HG02981 (cell line): ENCODE measurements around the gene RHBDD3.
"Not testable (repeated sequence)": the region's sequence is repeated elsewhere in the genome, so short reads cannot be mapped to it uniquely, and the experiment has no call there.

Source experiments
- ATAC-seq: cut with Tn5 transposase; IDR thresholded peaks from one replicate; pipeline ENCODE4 v1.9.1; 2021; ENCODE audit warnings: mild to moderate bottlenecking, moderate library complexity; ENCODE audit not compliant: unreplicated experiment

The RHBDD3 gene

DNA sequence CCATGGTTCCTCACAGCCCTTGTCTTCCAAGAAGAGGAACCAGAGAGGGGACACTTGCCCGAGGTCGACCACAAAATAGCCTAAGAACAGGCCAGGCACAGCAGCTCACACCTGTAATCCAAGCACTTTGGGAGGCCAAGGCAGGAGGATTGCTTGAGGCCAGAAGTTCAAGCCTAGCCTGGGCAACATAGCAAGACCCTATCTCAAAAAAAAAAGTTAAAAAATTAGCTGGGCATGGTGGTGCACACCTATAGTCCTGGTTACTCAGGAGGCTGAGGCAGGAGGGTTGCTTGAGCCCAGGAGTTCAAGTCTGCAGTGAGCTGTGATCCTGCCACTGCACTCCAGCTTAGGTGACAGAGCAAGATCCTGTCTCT, 48.4 kb downstream of the RHBDD3 start:
- not testable (repeated sequence) for ATAC-seq

- ATAC-seq: no peak
Measured at GRCh38 chr22:29218758-29219408, 48.9 kb downstream of the RHBDD3 start.

DNA sequence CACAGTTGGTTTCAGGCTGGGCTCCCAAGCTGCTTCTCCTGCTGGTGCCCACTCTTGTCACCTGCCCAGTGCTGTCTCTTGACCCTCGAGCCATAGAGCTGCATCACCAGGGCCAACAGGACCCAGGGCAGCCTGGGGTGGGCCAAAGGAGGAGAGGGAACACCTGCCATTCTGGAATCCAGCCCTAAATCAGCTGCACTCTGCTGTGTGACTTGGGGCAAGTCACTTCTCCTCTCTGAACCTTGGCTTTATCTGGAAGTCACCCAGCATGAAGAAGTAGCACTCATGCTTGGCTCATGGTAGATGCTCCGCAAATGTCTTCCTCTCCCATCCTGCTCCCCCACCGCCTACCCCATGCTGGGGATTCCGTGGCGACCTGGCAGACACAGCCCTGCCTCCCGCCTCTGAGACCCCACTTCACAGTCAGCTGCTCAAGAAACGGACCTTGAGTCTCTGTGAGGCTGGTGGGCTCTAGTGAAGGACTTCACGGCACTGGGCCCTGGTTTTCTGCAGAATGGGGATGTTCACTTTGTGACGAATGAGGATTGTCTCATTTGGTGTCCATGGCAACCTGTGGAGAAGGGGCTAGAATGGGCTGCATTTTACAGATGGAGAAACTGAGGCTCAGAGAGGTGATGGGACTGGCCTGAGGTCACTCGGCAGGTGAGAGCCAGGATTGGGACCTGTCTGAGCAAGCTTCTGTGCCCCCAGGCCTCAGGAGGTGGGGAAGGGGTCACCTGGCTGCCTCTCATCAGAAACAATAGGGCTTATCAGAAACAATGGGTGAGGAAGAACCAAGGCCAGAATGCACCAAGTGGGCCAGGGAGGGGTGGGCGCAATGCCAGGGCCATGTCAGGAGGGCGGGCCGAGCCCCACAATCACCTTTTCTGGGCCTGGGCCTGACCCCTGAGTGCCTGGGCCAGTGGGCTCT, 49.7 kb downstream of the RHBDD3 start:
- no peak for ATAC-seq

DNA sequence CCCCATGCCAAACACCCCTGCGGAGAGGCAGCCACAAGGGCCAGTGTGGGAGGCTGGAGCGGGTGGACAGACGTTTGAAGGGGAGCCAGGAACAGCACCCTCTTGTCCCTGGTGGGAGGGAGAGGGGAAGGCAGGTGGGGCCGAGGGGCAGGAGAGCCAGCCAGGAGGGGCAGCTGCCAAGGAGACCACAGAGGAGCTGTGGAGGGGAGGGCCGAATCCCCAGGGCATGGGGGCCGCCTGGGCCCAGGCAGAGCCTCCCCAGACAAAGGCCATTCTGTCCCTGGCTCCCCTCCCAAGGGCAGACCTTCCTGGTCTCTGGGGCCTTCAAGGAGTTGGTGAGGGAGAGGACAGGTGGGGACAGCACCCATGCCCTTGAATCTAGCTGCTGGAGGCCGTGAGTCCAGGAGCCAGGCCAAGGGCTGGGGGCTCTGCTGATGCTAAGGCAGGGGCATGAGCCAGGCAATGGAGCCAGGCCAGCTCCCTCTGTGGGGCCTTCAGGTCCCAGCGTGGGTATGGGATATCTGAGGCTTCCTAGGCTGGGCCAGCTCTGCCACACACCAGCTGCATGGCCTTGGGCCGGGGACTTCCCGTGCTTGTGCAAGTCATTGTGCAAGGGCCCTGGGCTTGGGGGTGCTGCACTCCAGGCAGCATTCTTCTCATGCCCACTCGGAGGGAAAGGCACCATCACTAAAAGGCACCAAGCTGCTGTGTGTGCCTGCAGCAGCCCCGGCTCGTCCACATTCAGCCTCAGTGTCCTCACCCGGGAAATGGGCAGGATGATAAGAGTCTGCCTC, 50.7 kb downstream of the RHBDD3 start:
- no peak for ATAC-seq

- no peak for ATAC-seq
Measured at GRCh38 chr22:29216011-29216872, 51.5 kb downstream of the RHBDD3 start.

DNA sequence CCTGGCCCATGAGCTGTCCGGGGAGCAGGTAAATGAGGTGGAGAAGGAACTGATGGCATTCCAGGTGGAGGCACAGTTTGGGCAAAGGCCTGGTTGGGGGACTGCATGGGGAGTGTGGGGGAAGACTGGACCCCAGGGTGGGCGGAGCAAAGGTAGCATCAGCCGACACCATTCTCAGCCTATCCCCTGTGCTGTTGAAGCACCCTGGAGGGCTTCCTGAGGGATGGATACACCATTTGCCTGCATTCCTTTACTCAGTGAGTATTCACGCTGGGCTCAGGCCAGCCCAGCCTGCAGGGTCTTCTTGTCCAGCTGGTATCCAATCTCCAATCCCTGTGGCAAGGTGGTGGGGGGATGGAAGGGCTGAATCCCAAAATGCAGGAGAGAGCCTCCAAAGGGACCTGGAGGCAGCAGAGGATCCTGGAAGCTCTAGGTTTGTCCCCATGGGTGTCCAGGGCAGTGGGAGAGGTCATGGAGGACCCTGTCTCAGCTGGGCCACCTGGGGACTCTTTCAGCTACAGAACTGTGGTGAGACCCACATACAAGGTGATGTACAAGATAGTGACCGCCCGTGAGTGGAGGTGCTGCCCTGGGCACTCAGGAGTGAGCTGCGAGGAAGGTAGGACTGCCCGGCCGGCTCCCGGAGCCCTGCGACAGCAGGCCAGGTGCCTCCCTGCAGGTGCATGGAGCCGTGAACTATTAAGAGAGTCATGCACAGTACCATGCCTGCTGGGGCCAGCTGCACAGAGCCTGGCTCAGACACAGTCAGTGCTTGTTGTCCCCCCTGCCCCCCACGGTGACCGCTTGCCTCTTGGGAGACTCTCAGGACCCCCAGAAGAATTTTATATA, 52.5 kb downstream of the RHBDD3 start:
- ATAC-seq: no peak

DNA sequence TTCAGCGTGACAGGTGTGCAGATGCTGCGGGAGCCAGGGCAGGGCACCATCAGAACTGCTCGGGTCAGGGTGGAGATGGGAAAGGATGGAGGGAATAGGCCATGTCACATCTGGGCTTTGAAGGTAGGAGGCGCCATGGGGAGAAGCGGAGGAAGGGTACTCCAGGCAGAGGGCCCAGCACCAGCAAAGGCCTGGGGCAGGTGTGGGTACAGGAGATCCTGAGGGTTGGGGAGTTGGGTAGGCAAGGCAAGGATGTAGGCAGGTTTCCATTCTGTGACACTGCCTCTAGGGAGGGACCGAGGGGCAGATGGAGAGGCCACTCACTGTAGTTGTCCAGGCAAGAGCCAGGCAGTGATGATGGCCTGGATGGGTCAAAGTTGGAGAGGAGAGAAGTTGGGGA, 53.5 kb downstream of the RHBDD3 start:
- ATAC-seq: no peak

GRCh38 chr22:29213493-29213892, 54.3 kb downstream of the RHBDD3 start:
- no peak for ATAC-seq

DNA sequence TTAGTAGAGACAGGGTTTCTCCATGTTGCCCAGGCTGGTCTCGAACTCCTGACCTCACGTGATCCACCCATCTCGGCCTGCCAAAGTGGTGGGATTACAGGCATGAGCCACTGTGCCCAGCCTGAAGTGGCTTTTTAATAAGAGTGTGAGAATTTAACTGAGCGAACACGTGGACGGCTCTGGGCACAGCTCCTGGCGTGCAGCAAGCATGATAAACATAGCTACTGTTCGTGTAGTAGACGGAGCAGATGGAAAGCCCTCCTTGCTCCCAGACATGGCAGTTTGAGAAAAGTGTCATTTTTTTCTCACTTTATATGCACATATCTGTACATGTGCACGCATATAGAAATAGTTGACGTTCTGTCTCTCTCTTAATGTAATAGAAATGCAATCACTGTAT, 55.0 kb downstream of the RHBDD3 start:
- no peak for ATAC-seq

DNA sequence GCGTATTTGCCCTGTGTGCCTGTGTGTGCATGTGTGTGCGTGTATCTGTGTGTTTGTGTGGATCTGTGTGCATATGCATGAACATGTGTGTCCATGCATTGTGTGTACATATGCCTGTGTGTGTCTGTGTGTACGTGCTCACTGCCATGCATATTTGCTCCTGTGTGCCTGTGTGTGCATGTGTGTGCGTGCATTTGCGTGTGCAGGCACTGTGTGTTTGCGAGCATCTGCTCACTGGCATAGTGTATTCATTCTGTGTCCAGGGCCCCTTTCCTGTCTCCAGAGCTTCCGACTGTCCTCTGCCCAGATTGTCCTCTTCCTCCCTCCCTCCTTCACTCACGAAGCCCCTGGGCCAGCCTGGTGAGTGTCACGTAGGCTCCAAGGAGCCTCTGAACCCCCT, 56.3 kb downstream of the RHBDD3 start:
- ATAC-seq: no peak

DNA sequence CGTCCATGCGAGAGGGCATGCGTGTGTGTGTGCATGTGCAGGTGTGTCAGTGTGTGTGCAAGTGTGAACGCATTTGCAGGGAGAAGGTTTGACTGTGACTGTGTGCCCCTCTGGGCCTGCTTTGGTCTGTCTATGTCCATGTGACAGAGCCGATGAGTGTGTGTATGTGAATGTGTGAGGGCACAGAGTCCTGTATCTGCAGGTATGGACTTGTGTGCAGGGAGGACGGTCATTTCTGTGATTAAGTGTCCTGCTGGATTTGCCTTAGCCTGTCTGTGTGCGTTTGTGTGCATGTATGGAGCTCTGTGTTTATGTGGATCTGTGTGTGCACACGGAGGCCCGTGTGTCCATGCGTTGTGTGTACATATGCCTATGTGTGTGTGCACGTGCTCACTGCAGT, 56.7 kb downstream of the RHBDD3 start:
- ATAC-seq: no peak
